GM12892 (cell line): ENCODE data around the gene DNAJB5.

Source experiments
- DNase-seq: peaks from one replicate; pipeline ENCODE4 v3.0.0; 2011; ENCODE audit not compliant: insufficient read length
- FAIRE-seq: peaks from 2 replicates; lab custom pipeline; 2011; peaks lifted over from hg19 to GRCh38; lab: Jason Lieb, UNC
- POLR2A ChIP-seq: IDR thresholded peaks from 2 replicates; pipeline ENCODE4 v1.6.1; 2011; ENCODE audit warnings: low read depth, low read length, control low read depth
- POLR2AphosphoS5 ChIP-seq: IDR thresholded peaks from 2 replicates; pipeline ENCODE4 v1.6.1; 2011; ENCODE audit warnings: low read depth, low read length, control low read depth
- TAF1 ChIP-seq: IDR thresholded peaks from 2 replicates; pipeline ENCODE4 v1.6.1; 2011; ENCODE audit warnings: low read depth, mild to moderate bottlenecking, control low read depth, low read length, borderline replicate concordance

DNAJB5 gene

DNA sequence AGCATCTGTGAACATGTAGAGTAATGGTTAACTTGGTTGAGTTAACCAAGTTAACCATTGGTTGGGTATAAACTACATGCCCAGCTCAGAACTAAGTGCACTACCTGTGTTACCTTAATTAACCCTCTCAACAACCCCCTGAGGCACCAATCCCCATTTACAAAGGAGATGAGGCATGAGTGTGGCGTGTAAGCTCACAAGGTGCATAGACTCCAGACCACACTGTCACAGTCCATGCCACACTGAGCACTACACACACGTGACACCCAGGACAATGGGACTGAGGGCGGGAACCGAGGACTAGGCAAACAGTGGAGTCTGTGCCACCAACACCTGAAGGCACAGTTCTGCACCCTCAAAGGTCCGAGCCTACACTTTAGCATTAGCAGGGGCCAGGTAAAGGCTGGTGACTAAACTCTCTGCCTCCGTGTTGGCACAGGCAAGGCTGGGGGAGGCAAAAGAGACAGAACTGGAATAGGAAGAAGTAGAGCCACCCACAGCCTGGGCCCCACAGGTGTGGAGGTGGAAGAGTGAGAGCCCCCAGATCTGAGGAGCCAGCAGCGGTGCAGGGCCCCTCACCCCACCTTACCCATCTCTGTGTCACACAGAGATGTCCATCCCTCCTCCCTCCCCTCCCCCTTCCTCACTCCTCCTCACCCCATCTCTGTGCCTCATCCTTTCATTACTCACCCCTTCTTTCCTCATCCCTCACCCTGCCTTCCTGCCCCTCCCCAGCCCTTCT is 2.2 kb upstream of the DNAJB5 start:
- FAIRE-seq, result no peak
- TF ChIP-seq POLR2AphosphoS5 (no peak), POLR2A (no peak), TAF1 (no peak)
- DNase-seq, result no peak

GRCh38 chr9:34988218-34989002 is 1.1 kb upstream of the DNAJB5 start:
- DNase-seq, result no peak
- TF ChIP-seq POLR2AphosphoS5, result no peak
- TF ChIP-seq POLR2A, result no peak
- peak; percentile 88 for FAIRE-seq

DNA sequence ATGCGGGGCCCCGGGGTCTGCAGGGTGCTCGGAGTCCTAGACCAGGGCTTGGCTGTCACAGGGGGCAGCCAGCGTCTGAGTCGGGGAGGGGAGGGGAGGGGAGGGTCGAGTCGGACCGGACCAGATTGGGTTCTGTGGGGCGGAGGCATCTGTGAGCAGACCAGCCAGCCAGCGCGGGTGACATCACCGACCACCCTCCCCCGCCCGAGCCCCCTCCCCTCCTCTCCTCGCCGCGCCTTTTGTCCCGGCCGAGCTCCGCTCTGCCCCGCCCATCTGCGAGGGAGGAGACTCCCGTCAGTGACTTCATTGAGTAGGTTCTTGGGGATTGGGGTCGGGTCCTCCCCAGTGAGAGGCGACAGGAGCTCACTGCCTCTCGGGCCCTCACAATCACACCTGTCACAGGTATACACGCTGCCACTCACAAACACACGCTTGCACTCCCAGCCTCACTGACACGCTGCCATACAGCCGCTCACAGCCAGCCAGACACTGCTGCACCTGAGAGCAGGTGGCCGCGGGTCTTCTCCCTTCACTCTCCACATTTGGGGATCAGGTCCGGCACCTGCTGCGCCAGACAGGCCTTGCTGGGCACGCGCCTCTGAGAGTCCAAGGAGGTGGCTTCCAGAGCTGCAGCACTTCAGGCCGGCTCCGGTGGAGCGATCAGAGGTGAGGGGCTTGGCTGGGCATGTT is 546 bp downstream of the DNAJB5 start:
- peak; percentile 73 for FAIRE-seq

GRCh38 chr9:34990908-34991606 is 1.5 kb downstream of the DNAJB5 start:
- DNase-seq, result no peak
- TF ChIP-seq POLR2A, result peak; percentile 31; the same call in 1 of the 2 replicates
- no peak for TF ChIP-seq TAF1
- TF ChIP-seq POLR2AphosphoS5, result no peak
- FAIRE-seq, result no peak

More for the DNA sequence above, 546 bp downstream of the DNAJB5 start:
- no peak for DNase-seq
- TF ChIP-seq POLR2A (no peak), POLR2AphosphoS5 (no peak), TAF1 (no peak)

GRCh38 chr9:34991607-34992375 is 2.2 kb downstream of the DNAJB5 start:
- TF ChIP-seq POLR2A, result no peak; the same call in 1 of the 2 replicates
- no peak for TF ChIP-seq POLR2AphosphoS5
- no peak for TF ChIP-seq TAF1
- FAIRE-seq (no peak), DNase-seq (no peak)

- TF ChIP-seq POLR2AphosphoS5, result no peak
- no peak; the same call in 1 of the 2 replicates for TF ChIP-seq POLR2A
- TF ChIP-seq TAF1, result no peak
- no peak for DNase-seq
- FAIRE-seq, result peak; percentile 58
These were observed 2.9 kb downstream of the DNAJB5 start for GRCh38 chr9:34992376-34992951.

DNA sequence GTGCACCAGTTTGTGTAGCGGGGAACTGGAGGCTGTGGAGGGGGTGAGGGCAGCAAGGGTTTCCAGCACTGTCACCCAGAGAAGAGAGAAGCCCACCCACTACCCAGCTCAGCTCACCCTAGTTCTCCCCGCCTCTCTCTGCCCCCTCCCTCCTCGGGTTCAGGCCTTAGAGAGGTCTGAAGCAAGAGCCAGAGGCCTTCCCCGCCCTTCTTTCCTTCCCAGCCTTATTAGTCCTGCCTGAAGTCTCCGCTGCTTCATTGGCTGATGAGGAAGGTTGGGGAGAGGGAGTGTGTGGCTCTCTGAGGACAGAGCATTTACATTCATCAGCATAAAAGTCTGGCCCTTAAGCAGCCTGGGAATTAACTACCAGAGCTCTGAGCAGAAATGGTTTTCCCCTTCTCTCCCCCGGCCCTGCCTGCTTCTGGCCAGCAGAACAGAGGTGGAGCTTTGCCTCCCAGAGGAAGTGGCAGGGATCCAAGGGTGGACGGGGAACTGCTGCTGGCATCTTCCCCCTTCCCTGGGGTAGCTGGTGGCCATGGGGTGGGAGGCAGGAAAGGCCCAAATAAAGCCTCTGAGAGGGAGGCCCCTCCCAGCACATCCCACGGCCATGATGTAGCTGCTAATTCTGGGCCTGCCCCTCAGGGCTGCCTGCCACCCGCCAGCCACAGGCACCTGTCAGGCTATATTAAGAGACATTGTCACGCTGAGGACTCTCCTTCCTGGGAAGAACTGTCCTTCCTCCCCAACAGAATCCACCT is 4.1 kb downstream of the DNAJB5 start:
- peak; percentile 94 for FAIRE-seq
- TF ChIP-seq POLR2AphosphoS5 (0 out of 2 replicates have a peak, but pooled peaks have one; percentile 47), TAF1 (no peak), POLR2A (no peak)
- no peak for DNase-seq

DNA sequence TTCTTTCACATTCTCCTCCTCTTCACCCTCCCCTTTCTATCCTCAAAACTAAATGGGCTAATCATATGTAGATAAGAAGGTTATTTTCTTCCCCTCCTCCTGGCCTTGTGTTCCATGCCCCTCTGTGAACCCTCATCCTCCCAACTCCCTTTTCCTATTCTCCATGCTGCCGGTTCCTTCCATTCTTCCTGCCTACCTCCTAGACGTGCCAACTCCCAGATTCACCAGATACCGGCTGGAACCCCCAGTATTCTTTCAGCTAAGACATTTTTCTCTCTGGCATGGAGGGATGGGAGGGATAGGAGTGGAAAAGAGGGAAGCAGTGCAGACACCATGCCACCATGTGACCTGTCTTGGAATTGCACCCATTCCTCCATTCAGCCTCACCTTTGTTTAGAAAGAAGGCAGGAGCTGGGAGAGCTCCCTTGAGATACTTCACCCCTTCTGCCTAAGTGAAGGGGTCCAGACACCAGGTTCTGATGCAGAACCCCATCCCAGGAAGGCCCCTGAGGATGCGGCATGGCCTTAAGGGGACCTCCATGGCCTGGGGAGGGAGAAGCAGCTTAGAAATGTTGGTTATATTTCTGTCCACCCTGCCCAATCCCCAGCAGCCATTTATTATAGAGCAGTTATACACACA is 4.8 kb downstream of the DNAJB5 start:
- FAIRE-seq, result no peak
- no peak for DNase-seq
- no peak for TF ChIP-seq POLR2A
- no peak for TF ChIP-seq TAF1
- TF ChIP-seq POLR2AphosphoS5, result no peak
